AG09319 (cell line): Measurements from ENCODE around the gene GPR132.
A peak's percentile ranks its signal among the peaks of the same experiment; 100 is the strongest.

Source experiments
- DNase-seq: peaks from one replicate; pipeline ENCODE4 v3.0.0-alpha.2; 2010; ENCODE audit warnings: low read depth; ENCODE audit errors: extremely low read depth
- TF ChIP-seq, protein P1 (sequence below): IDR thresholded peaks from 2 replicates; pipeline ENCODE4 v1.5.1; 2011; ENCODE audit warnings: low read depth, mild to moderate bottlenecking, inconsistent platforms, low read length, moderate library complexity

The GPR132 gene

DNA sequence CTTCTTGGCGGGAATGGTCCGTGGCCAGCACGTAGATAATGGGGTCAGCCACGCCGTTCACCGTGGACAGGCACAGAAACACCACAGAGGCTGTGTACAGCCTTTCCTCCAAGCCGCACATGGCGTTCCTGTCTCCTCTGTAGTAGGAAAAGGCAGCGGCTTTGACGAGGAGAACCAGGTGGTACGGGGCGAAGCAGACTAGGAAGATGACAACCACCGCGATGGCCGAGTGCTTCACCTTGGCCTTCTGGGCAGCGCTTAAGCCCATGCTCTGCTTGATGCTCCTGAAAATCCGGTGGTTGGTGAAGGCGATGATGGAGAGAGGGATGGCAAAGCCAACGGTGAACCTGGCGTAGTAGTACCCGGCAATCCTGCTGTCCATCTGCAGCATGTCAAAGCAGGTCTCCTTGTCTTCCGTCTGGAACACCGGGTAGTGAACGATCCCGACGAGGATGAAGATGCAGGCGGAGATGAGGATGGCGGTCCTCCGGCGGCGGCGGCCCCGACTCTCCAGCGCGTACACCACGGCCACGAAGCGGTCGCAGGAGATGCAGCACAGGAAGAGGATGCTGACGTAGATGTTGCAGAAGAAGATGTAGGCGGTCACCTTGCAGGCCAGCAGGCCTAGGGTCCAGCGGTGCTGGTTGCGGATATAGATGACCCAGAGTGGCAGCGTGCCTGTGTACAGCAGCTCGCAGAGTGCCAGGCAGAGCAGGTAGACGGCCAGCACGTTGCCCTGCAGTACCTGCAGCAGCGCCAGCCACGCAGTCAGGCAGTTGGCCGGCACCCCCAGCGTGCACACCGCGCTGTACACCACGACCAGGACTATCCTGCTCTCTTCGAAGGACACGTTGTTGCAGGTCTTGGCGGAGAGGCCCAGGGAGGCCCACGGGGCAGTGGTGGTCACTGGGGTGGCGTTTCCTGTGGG lies 13.8 kb downstream of the GPR132 start:
- TF ChIP-seq, protein P1, sequence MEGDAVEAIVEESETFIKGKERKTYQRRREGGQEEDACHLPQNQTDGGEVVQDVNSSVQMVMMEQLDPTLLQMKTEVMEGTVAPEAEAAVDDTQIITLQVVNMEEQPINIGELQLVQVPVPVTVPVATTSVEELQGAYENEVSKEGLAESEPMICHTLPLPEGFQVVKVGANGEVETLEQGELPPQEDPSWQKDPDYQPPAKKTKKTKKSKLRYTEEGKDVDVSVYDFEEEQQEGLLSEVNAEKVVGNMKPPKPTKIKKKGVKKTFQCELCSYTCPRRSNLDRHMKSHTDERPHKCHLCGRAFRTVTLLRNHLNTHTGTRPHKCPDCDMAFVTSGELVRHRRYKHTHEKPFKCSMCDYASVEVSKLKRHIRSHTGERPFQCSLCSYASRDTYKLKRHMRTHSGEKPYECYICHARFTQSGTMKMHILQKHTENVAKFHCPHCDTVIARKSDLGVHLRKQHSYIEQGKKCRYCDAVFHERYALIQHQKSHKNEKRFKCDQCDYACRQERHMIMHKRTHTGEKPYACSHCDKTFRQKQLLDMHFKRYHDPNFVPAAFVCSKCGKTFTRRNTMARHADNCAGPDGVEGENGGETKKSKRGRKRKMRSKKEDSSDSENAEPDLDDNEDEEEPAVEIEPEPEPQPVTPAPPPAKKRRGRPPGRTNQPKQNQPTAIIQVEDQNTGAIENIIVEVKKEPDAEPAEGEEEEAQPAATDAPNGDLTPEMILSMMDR = no peak
- no peak for DNase-seq

DNA sequence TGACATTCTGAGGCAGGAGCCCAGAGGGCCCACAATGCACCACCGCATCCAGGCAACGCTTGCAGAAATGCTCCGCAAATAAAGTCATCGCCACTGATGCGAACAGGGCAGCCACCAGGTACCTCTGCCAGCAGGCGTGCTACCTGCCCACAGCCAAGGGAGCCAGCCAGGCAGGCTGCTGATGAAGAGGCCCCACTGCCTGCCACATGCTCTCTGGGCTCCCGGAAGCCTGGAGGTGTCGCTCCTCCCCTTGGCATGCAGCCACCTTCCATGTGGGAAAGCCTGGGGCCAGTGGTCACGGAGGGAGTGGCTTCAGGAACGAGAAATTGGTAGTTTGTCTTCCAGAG lies 14.7 kb downstream of the GPR132 start:
- DNase-seq = no peak

DNA sequence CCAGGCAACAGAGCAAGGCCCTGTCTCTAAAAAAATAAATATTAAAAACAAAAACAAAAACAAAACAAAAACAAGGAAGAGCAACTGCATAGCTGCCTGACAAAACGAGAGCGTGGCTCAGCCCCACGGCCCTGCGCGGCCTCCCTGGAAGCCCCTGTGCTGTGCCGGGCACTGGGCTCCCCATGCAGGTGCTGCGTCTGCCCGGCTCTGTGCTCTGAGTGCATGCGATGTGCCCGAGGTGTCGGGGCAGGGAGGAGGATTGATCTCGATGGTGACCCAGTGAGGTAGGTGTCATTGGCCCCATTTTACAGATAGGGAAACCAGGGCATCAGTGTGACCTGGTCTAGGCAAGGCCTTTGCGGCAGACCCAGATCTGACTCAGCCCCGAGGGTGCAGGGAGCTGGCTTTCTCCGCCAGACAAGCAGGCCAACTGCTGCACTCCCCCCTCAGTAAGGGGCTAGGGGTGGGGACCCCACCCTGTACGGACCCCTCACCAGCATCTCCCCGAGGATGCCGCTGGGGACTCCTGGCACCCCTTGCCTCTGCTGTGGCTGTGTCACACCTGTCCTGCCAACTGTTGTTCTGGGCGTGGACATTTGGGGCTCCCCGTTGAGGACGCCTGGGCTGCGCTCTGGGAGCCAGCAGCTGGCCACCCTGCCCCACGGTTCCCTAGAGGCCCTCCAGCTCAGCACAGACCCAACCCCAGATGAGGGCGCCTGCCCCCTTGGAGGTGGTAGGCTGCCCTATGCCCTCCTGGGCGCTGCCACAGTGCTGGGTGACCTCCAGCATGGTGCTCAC lies 15.3 kb downstream of the GPR132 start:
- TF ChIP-seq, protein P1 = no peak

More for the DNA sequence above, 14.7 kb downstream of the GPR132 start:
- TF ChIP-seq, protein P1 = no peak

DNA sequence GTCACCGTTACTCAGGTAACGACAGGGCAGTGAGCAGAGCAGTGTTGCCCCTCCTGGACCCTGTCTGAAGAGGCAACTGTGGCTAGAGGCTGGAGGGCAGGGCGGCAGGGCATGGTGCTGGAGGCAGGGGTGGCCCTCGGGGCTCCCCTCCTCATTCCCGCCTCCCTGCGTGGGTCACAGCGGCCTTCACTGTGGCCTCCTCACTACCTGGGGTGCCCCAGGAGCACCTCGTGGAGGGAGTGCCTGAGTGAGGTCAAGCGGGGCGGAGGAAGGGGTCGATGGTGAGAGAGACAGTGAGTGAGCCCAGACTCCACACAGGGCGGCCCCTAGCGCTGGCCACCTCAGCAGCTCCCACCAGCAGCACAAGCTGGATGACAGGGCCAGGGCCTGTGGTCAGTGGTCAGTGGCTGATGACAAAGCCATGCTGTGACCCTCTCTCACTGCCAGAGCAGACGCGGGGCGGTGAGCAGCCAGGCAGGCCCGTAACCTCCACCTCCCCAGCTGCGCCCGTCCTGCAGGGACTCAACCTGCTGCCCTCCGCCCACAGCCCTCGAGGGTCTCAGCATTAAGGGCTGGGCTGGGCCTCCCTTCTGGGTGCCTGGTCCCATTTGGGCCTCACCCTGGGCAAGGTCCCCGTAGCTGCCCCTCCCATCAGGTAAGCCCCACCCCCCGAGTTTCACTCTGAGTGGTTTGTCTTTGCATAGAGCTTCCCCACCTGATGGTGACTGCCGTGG lies 17.8 kb downstream of the GPR132 start:
- DNase-seq = no peak
- TF ChIP-seq, protein P1 = no peak

More for the DNA sequence above, 15.3 kb downstream of the GPR132 start:
- no peak for DNase-seq

DNA sequence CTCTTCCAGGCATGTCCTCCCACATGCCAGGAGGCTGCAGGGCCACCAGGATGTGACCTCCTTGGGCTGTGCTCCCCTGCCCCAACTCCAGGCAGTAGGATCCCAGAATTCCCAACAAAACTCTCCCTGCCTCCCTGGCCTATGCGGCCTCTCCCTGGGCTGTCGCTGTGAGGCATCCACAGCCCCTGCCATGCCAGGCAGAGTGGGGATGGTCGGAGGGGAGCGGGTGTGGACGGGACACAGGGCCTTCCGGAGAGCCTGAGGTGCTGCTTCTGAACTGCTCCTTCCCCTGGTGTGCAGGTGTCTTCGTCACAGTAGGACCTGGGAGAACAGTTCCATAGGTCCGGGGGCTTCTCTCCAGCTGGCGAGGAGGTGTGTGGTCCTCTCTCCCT lies 18.3 kb downstream of the GPR132 start:
- TF ChIP-seq, protein P1 = no peak

DNA sequence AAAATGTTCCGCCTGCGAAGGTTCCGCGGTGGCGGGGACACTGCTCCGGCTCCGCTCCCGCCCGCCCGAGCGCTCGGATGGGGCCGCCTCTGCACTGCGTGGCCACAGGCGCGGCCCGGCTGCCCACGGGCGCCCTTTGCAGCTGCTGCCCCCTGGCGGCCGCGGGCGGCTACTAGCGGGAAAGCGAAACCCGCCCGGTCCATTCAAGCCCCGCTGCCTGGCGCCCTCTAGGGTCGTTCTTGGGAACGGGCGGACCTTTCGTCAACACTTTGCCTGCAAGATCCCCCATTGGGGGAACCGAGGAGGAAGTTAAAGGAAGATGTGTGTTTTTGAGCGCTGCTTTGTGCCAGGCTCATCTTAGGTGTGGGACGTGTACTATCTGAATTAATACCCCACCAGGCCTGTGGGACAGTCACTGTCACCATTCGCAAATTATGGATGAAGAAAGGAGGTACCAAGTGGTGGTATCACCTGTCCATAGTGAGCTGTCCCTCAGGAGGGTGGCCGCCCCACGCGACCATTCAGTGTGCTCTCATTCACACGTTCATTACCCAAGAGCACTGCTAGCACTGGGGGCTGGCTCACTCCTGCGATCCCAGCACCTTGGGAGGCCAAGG lies 19.4 kb downstream of the GPR132 start:
- TF ChIP-seq, protein P1 = peak; percentile 90
- peak; percentile 43 for DNase-seq

More for the DNA sequence above, 18.3 kb downstream of the GPR132 start:
- no peak for DNase-seq
